HepG2 (cell line): ENCODE measurements around the gene STN1.

Source experiments
- DNMT3B ChIP-seq: conservative IDR thresholded peaks from 2 replicates; pipeline ENCODE4 v1.6.1; 2016; ENCODE audit warnings: missing biosample characterization, control low read depth
- FOXM1 ChIP-seq: sonication (generic); formaldehyde crosslinking; IDR thresholded peaks from 2 replicates; pipeline ENCODE4 v1.5.0; 2020; ENCODE audit warnings: missing genetic modification reagents
- JUN ChIP-seq: sonication (generic); formaldehyde crosslinking; IDR thresholded peaks from 2 replicates; pipeline ENCODE4 v1.4.0; 2020; ENCODE audit warnings: mild to moderate bottlenecking, missing genetic modification reagents
- KAT7 ChIP-seq: IDR thresholded peaks from 2 replicates; pipeline ENCODE4 v1.6.1; 2018; ENCODE audit warnings: borderline replicate concordance, missing compliant biosample characterization
- MNT ChIP-seq: fragments of 450-650 bp; IDR thresholded peaks from 2 replicates; pipeline ENCODE4 v1.6.1; 2016
- MYC ChIP-seq: sonication (generic); formaldehyde crosslinking; IDR thresholded peaks from 2 replicates; pipeline ENCODE4 v1.9.0; 2021; ENCODE audit warnings: missing genetic modification reagents, borderline replicate concordance
- REST ChIP-seq, 2 experiments: IDR thresholded peaks; 2 replicates each; pipeline ENCODE4 v1.6.1; 2011 to 2012; ENCODE audit warnings: low read length in 2 of 2, borderline replicate concordance in 1 of 2, low read depth in 1 of 2, mild to moderate bottlenecking in 1 of 2, moderate library complexity in 1 of 2
- ZNF24 ChIP-seq: fragments of 450-650 bp; IDR thresholded peaks from 2 replicates; pipeline ENCODE4 v1.6.1; 2017; ENCODE audit warnings: antibody characterized with exemption, mild to moderate bottlenecking
- ZNF83 ChIP-seq: sonication (generic); formaldehyde crosslinking; IDR thresholded peaks from 2 replicates; pipeline ENCODE4 v1.4.0; 2020; ENCODE audit warnings: missing genetic modification reagents, mild to moderate bottlenecking, borderline replicate concordance
- ZSCAN12 ChIP-seq: sonication (generic); formaldehyde crosslinking; IDR thresholded peaks from 2 replicates; pipeline ENCODE4 v1.9.0; 2021; ENCODE audit warnings: mild to moderate bottlenecking, missing genetic modification reagents
- TF ChIP-seq, protein P1 (sequence below): IDR thresholded peaks from 2 replicates; pipeline ENCODE4 v1.6.1; 2012; ENCODE audit warnings: low read depth, low read length, improper control_type of control experiment

- TF ChIP-seq FOXM1 (no peak), ZNF83 (CRISPR knock-in tag) (no peak), ZNF24 (no peak), MYC (CRISPR knock-in tag) (no peak), JUN (CRISPR knock-in tag) (no peak), KAT7 (CRISPR knock-in tag) (no peak), MNT (no peak), ZSCAN12 (CRISPR knock-in tag) (no peak), DNMT3B (CRISPR knock-in tag) (no peak), REST (IDR thresholded peaks at IDR 0.05; ENCODE audit: borderline replicate concordance in 1 of 2, low read depth in 1 of 2, low read length in 2 of 2) (no peak)
- TF ChIP-seq, protein P1, sequence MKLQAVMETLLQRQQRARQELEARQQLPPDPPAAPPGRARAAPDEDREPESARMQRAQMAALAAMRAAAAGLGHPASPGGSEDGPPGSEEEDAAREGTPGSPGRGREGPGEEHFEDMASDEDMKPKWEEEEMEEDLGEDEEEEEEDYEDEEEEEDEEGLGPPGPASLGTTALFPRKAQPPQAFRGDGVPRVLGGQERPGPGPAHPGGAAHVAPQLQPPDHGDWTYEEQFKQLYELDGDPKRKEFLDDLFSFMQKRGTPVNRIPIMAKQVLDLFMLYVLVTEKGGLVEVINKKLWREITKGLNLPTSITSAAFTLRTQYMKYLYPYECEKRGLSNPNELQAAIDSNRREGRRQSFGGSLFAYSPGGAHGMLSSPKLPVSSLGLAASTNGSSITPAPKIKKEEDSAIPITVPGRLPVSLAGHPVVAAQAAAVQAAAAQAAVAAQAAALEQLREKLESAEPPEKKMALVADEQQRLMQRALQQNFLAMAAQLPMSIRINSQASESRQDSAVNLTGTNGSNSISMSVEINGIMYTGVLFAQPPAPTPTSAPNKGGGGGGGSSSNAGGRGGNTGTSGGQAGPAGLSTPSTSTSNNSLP, result no peak
These were observed 1.7 kb downstream of the STN1 start for GRCh38 chr10:103916254-103916653.
